ENCODE measurements around the gene CACNA1S. TPM values are rescaled to one million over a fixed set of nuclear protein-coding genes. Genes with fewer than 3 reads are reported as not detected.

CACNA1S gene
- total RNA-seq, 1 experiment from 2014 or later = 0.02 TPM

DNA sequence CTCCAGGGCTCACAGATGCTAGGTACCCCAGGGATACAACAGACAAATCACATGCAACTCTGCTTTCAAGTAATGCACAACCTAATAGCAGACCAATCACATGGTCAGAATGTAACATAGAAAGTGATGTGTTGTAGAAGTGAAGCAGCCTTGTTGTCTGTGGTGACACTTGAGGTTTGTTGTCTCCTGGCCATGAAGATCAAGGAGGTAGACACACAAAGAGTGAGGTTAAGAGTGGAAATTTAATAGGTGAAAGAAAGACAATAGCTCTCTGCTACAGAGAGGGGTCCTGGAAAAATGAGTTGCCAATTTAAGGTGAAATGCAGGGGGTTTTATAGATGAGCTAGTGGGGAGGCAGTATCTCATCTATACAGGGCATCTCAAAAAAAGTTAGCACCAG, 44.6 kb upstream of the CACNA1S start:
- Mint-ChIP-seq H3K4me3 (no peak overlapping the region), H3K36me3 (peaks cover 9% of the 10 kb centered on the region; the same call in 1 of the 2 replicates), H3K27ac (no peak overlapping the region), H3K27me3 (ENCODE audit: low read depth) (0 out of 2 replicates have a peak, but pooled peaks cover 2% of the 10 kb centered on the region), H3K9me3 (peaks cover 3% of the 10 kb centered on the region; the same call in 1 of the 2 replicates), H3K4me1 (peaks cover 17% of the 10 kb centered on the region)
- ChIA-PET POLR2A (no interaction called here), CTCF (no interaction called here)
- no peak for DNase-seq (ENCODE audit: low spot score)
- ATAC-seq = no peak
- TF ChIP-seq, protein P1, sequence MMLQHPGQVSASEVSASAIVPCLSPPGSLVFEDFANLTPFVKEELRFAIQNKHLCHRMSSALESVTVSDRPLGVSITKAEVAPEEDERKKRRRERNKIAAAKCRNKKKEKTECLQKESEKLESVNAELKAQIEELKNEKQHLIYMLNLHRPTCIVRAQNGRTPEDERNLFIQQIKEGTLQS (CRISPR knock-in tag; conservative IDR thresholded peaks at IDR 0.05) = no peak
- TF ChIP-seq EMX1 (CRISPR knock-in tag; IDR thresholded peaks at IDR 0.05) (no peak), ZNF317 (CRISPR knock-in tag; IDR thresholded peaks at IDR 0.05; ENCODE audit: borderline replicate concordance, low read depth) (no peak), OVOL2 (CRISPR knock-in tag; IDR thresholded peaks at IDR 0.05; ENCODE audit: borderline replicate concordance) (no peak), ZNF671 (CRISPR knock-in tag; IDR thresholded peaks at IDR 0.05) (no peak), RORB (CRISPR knock-in tag; IDR thresholded peaks at IDR 0.05) (no peak), TEAD4 (CRISPR knock-in tag; IDR thresholded peaks at IDR 0.05) (no peak), MYBL2 (CRISPR knock-in tag; IDR thresholded peaks at IDR 0.05) (no peak), GRHL2 (CRISPR knock-in tag; IDR thresholded peaks at IDR 0.05; ENCODE audit: insufficient replicate concordance, severe bottlenecking) (no peak), ZNF396 (CRISPR knock-in tag; IDR thresholded peaks at IDR 0.05; ENCODE audit: borderline replicate concordance) (no peak), CBFB (CRISPR knock-in tag; IDR thresholded peaks at IDR 0.05; ENCODE audit: low read depth) (no peak), ELF4 (CRISPR knock-in tag; IDR thresholded peaks at IDR 0.05; ENCODE audit: low read depth) (no peak), ZNF138 (CRISPR knock-in tag; conservative IDR thresholded peaks at IDR 0.05) (no peak)
- TF ChIP-seq, protein P2, sequence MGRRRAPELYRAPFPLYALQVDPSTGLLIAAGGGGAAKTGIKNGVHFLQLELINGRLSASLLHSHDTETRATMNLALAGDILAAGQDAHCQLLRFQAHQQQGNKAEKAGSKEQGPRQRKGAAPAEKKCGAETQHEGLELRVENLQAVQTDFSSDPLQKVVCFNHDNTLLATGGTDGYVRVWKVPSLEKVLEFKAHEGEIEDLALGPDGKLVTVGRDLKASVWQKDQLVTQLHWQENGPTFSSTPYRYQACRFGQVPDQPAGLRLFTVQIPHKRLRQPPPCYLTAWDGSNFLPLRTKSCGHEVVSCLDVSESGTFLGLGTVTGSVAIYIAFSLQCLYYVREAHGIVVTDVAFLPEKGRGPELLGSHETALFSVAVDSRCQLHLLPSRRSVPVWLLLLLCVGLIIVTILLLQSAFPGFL (CRISPR knock-in tag; IDR thresholded peaks at IDR 0.05; ENCODE audit: borderline replicate concordance) = no peak
- TF ChIP-seq, protein P3, sequence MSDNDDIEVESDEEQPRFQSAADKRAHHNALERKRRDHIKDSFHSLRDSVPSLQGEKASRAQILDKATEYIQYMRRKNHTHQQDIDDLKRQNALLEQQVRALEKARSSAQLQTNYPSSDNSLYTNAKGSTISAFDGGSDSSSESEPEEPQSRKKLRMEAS (CRISPR knock-in tag; IDR thresholded peaks at IDR 0.05) = no peak
- TF ChIP-seq, protein P4, sequence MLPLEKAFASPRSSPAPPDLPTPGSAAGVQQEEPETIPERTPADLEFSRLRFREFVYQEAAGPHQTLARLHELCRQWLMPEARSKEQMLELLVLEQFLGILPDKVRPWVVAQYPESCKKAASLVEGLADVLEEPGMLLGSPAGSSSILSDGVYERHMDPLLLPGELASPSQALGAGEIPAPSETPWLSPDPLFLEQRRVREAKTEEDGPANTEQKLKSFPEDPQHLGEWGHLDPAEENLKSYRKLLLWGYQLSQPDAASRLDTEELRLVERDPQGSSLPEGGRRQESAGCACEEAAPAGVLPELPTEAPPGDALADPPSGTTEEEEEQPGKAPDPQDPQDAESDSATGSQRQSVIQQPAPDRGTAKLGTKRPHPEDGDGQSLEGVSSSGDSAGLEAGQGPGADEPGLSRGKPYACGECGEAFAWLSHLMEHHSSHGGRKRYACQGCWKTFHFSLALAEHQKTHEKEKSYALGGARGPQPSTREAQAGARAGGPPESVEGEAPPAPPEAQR (CRISPR knock-in tag; IDR thresholded peaks at IDR 0.05) = no peak
- TF ChIP-seq, protein P5, sequence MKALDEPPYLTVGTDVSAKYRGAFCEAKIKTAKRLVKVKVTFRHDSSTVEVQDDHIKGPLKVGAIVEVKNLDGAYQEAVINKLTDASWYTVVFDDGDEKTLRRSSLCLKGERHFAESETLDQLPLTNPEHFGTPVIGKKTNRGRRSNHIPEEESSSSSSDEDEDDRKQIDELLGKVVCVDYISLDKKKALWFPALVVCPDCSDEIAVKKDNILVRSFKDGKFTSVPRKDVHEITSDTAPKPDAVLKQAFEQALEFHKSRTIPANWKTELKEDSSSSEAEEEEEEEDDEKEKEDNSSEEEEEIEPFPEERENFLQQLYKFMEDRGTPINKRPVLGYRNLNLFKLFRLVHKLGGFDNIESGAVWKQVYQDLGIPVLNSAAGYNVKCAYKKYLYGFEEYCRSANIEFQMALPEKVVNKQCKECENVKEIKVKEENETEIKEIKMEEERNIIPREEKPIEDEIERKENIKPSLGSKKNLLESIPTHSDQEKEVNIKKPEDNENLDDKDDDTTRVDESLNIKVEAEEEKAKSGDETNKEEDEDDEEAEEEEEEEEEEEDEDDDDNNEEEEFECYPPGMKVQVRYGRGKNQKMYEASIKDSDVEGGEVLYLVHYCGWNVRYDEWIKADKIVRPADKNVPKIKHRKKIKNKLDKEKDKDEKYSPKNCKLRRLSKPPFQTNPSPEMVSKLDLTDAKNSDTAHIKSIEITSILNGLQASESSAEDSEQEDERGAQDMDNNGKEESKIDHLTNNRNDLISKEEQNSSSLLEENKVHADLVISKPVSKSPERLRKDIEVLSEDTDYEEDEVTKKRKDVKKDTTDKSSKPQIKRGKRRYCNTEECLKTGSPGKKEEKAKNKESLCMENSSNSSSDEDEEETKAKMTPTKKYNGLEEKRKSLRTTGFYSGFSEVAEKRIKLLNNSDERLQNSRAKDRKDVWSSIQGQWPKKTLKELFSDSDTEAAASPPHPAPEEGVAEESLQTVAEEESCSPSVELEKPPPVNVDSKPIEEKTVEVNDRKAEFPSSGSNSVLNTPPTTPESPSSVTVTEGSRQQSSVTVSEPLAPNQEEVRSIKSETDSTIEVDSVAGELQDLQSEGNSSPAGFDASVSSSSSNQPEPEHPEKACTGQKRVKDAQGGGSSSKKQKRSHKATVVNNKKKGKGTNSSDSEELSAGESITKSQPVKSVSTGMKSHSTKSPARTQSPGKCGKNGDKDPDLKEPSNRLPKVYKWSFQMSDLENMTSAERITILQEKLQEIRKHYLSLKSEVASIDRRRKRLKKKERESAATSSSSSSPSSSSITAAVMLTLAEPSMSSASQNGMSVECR (CRISPR knock-in tag; IDR thresholded peaks at IDR 0.05; ENCODE audit: borderline replicate concordance) = no peak
- TF ChIP-seq, protein P6, sequence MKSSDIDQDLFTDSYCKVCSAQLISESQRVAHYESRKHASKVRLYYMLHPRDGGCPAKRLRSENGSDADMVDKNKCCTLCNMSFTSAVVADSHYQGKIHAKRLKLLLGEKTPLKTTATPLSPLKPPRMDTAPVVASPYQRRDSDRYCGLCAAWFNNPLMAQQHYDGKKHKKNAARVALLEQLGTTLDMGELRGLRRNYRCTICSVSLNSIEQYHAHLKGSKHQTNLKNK (CRISPR knock-in tag; IDR thresholded peaks at IDR 0.05) = no peak

DNA sequence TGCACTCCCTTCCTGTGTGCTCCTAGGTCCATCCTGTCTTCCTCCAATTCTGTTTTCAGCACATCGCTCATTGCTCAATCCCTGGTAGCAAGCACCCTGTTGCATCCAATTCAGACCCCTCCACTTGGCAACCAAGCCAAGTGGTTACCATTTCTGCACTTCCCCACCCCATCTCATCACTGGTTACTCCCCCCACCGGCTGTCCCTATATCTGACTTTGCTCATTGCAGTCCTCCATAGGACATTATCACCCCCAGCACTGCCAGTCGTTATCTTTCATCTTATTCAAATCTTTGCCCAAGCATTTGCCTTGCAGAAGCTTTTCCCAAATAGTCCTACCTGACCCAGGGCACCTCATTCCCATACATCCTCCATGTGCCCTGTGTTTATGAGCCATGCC, 44.1 kb upstream of the CACNA1S start:
- Mint-ChIP-seq H3K27ac (no peak overlapping the region), H3K4me3 (no peak overlapping the region), H3K4me1 (peaks cover 17% of the 10 kb centered on the region), H3K27me3 (ENCODE audit: low read depth) (0 out of 2 replicates have a peak, but pooled peaks cover 2% of the 10 kb centered on the region), H3K36me3 (peaks cover 13% of the 10 kb centered on the region), H3K9me3 (peaks cover 3% of the 10 kb centered on the region; the same call in 1 of the 2 replicates)
- no peak for ATAC-seq
- POLR2A ChIA-PET = no interaction called here
- no peak for DNase-seq (ENCODE audit: low spot score)
- CTCF ChIA-PET = interaction anchor here (1.0 to 1.2 kb wide), 2 partner anchors 220 to 279 kb away, joined by 3 read pairs; no protein-coding TSS in a partner anchor
- TF ChIP-seq, protein P7, sequence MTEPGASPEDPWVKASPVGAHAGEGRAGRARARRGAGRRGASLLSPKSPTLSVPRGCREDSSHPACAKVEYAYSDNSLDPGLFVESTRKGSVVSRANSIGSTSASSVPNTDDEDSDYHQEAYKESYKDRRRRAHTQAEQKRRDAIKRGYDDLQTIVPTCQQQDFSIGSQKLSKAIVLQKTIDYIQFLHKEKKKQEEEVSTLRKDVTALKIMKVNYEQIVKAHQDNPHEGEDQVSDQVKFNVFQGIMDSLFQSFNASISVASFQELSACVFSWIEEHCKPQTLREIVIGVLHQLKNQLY (CRISPR knock-in tag; IDR thresholded peaks at IDR 0.05) = no peak
- TF ChIP-seq NR2C2 (CRISPR knock-in tag; IDR thresholded peaks at IDR 0.05) = no peak
- TF ChIP-seq RELA (CRISPR knock-in tag; IDR thresholded peaks at IDR 0.05; ENCODE audit: borderline replicate concordance) = no peak
- TF ChIP-seq GRHL2 (CRISPR knock-in tag; IDR thresholded peaks at IDR 0.05; ENCODE audit: insufficient replicate concordance, severe bottlenecking) = no peak
- TF ChIP-seq, protein P8, sequence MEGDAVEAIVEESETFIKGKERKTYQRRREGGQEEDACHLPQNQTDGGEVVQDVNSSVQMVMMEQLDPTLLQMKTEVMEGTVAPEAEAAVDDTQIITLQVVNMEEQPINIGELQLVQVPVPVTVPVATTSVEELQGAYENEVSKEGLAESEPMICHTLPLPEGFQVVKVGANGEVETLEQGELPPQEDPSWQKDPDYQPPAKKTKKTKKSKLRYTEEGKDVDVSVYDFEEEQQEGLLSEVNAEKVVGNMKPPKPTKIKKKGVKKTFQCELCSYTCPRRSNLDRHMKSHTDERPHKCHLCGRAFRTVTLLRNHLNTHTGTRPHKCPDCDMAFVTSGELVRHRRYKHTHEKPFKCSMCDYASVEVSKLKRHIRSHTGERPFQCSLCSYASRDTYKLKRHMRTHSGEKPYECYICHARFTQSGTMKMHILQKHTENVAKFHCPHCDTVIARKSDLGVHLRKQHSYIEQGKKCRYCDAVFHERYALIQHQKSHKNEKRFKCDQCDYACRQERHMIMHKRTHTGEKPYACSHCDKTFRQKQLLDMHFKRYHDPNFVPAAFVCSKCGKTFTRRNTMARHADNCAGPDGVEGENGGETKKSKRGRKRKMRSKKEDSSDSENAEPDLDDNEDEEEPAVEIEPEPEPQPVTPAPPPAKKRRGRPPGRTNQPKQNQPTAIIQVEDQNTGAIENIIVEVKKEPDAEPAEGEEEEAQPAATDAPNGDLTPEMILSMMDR (IDR thresholded peaks at IDR 0.05) = no peak
- no peak for TF ChIP-seq ETV6 (CRISPR knock-in tag; IDR thresholded peaks at IDR 0.05)

Measured in WTC11 (cell line).